Erythroblast (primary cell): ENCODE data around the gene REEP2.
"Not testable (repeated sequence)": the region's sequence is repeated elsewhere in the genome, so short reads cannot be mapped to it uniquely, and the experiment has no call there.

Experiments used
- DNase-seq, 2 experiments: peaks; one replicate each; lab custom pipeline; 2025; lab: John Stamatoyannopoulos, UW
- GATA1 ChIP-seq: IDR thresholded peaks from 2 replicates; pipeline ENCODE4 v1.6.1; 2011; ENCODE audit warnings: low read depth, mild to moderate bottlenecking, control low read depth, low read length, moderate library complexity
- POLR2A ChIP-seq: IDR thresholded peaks from 2 replicates; pipeline ENCODE4 v1.6.1; 2011; ENCODE audit warnings: mild to moderate bottlenecking, low read length

REEP2 gene, protein sequence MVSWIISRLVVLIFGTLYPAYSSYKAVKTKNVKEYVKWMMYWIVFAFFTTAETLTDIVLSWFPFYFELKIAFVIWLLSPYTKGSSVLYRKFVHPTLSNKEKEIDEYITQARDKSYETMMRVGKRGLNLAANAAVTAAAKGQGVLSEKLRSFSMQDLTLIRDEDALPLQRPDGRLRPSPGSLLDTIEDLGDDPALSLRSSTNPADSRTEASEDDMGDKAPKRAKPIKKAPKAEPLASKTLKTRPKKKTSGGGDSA

DNA sequence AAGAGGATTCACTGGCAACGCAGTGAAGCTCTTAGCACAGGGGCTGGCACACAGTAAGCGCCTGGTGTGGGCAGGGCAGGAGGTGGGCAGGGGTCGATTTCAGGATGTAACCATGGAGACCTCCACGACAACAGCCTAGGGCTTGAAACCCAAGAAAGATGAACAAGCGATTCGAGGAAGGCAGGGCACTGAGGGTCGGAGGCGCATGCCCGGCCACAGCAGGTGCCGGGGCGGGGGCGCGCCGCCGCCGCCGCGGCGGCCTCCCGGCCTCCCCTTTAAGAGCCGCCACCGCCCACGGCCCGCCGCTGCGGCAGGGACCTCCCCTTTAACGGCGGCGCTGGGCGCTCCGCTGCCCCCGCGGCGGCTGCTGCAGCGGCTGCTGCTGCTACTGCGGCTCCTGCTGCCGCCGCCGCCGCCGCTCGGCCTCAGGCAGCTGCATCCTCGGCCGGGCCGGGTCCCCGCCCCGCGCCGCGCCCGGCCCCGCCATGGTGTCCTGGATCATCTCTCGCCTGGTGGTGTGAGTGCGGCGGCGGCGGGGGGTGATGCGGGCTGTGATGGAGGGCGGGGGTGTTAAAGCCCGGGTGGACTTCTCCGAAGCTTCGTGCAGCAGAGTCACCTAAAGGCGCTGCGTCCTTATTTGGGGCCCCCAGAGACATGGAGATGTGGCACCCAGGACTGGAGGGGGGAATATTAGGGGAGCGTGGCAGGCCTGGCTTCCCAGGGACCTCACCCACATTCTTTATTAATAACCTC, at the start of gene REEP2:
Gene REEP2, plus strand, starts transcription at position 334 of the 753 bp plus-strand sequence. Its CDS starts 152 bp downstream, at position 486.
- no peak for TF ChIP-seq GATA1
- no peak for TF ChIP-seq POLR2A
- DNase-seq, result peak; percentile 74 to 79

DNA sequence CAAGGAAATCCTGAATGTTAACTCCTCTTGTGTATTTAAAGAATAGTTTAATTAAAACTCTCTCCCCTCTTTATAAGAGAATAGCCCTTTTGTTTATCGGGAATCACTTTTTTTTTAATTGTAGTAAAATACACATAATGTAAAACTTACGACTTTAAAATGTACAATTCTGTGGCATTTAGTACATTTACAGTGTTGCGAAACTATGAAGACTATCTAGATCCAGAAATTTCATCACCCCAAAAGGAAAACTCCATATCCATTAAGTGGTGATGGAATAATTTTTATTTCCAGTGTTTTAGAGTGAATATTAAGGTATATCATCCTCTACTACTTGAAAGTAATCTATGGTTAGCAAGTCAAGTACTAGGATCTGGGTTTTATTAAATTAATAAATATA, 49.5 kb upstream of the REEP2 start:
- DNase-seq, result no peak
- no peak for TF ChIP-seq GATA1
- no peak for TF ChIP-seq POLR2A

DNA sequence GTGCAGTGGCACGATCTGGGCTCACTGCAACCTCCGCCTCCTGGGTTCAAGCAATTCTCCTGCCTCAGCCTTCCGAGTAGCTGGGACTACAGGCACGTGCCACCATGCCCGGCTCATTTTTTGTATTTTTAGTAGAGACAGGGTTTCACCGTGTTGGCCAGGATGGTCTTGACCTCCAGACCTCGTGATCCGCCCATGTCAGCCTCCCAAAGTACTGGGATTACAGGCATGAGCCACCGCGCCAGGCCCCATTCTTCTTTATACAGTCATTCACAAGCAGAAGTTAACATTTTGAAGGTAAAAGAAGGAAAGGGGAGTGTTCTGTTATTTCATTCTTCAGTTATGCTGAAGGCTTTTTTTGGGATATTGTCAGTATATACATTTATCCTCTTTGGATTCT, 48.9 kb upstream of the REEP2 start:
- not testable (repeated sequence) for DNase-seq

DNA sequence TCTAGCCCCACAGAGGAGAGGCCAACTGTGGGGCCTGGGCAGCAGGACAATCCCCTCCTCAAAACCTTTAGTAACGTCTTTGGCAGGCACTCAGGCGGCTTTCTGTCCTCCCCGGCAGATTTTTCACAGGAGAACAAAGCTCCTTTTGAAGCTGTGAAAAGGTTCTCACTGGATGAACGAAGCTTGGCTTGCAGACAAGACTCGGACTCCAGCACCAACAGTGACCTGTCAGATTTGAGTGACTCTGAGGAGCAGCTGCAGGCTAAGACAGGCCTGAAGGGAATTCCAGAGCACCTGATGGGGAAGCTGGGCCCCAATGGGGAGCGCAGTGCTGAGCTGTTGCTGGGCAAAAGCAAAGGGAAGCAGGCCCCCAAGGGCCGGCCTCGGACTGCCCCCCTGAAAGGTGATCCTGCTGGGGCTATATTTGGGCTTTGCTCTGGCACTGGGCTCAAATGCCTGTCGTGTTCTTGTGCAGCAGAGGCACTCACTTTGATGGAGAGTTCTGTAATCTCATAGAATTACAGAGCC, 46.9 kb upstream of the REEP2 start:
- DNase-seq, result no peak
- no peak for TF ChIP-seq POLR2A
- TF ChIP-seq GATA1, result no peak

DNA sequence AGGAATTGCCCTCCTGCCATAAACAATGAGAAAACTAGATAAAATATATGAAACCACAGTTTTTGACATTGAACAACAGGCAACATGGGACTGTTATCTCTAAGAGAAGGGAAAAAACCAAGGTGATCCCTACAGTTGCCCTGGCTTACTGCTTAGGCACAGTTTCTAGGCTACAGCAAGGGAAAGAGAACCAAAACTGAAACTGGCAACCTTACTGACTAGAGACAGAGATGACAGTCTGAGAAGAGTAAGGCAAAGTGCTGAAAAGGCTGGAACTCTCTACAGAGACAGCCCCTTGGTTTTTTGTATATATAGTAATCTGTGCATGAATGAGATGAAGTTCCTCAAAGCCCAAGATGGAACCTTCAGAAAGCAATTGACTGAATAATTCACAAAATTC, 36.2 kb upstream of the REEP2 start:
- no peak for DNase-seq
- TF ChIP-seq POLR2A, result no peak
- no peak for TF ChIP-seq GATA1

DNA sequence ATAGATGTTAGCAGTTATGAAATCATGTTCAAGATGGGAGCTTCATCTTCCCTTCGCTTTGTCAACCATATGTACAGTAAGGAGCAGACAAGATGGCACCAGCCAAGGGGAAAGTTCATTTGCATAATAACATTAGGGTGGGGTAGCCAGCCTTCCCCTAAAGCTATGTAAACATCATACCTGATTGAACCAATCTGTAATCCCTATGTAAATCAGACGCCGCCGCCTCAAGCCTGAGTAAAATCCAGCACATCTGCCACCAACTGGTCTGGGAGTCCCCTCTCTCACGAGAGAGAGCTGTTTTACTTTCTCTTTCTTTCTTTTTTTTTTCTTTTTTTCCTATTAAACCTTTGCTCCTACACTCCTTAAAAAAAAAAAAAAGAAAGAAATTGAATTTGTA, 30.8 kb upstream of the REEP2 start:
- TF ChIP-seq POLR2A, result no peak
- TF ChIP-seq GATA1, result no peak
- DNase-seq, result no peak

DNA sequence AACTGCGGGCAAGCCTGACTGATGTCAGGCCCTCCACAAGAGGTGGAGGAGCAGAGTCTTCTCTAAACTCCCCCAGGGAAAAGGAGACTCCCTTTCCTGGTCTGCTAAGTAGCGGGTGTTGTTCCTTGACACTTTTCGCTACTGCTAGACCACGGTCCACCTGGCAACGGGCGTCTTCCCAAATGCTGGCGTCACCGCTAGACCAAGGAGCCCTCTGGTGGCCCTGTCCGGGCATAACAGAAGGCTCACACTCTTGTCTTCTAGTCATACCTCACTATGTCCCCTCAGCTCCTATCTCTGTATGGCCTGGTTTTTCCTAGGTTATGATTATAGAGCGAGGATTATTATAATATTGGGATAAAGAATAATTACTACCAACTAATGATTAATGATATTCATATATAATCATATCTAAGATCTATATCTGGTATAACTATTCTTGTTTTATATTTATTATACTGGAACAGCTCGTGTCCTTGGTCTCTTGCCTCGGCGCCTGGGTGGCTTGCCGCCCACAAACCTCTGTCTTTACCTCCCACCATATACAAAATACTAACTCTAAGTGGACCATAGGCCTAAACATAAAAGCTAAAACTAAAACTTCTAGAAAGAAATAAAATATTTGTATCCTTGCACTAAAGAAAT, 27.7 kb upstream of the REEP2 start:
- DNase-seq, result peak; percentile 49 to 63

DNA sequence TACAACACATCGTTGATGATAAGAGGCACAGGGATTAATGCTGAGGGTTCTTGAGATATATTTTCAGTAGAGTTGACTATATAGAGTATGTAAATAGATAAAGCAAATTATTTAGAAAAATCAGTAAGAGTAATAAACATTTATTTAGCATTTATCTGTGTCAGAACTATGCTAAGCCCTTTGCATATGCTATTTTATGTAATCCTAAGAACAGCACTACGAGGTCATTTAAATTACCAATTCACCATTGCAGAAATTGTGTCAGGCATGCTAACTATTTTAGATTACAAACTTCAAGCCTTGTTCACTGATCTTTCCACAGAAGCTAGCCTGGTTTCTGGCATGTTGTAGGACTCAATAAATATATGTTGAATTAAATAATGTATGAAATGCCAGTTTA, 20.4 kb upstream of the REEP2 start:
- TF ChIP-seq GATA1, result no peak
- TF ChIP-seq POLR2A, result no peak
- DNase-seq, result no peak

DNA sequence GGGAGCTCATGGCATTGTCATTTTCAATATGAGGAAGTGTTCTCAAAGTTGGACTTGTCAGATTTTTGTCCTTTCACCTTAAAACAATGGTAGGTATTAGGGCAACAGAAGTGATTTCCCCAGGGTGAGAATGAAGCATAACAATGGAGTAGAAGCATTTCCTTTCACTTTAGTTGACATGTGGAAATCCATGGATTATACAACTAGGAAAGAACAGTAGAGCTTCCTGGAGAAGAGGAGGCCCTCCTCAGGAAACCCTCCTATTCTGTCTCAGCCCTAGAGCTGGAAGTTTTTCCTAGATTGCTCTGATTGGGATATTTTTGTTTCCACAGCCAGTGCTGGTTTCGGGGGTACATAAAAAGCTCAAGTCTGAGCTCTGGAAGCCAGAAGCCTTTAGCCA, 13.8 kb upstream of the REEP2 start:
- TF ChIP-seq GATA1 (no peak), POLR2A (no peak)
- no peak for DNase-seq

DNA sequence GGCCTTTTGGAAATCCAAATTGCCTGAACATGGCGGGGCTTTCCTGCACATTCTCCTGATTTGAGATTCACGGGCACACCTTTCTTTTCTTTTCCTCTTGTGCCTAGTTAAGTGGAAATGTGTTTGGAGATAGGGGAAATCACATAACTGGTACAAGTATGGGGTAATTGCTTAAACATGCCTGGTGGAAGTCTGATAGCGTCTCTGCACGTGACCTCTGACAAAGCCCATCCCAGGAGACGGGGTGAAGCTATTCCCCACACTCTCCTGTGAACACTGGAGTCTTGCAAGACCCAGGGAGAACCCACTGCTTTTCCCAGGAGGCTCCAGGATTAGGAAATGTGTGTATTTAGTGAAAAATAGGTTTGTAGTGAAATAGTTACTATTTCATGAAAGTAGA, 2.9 kb upstream of the REEP2 start:
- no peak for TF ChIP-seq POLR2A
- DNase-seq, result no peak

DNA sequence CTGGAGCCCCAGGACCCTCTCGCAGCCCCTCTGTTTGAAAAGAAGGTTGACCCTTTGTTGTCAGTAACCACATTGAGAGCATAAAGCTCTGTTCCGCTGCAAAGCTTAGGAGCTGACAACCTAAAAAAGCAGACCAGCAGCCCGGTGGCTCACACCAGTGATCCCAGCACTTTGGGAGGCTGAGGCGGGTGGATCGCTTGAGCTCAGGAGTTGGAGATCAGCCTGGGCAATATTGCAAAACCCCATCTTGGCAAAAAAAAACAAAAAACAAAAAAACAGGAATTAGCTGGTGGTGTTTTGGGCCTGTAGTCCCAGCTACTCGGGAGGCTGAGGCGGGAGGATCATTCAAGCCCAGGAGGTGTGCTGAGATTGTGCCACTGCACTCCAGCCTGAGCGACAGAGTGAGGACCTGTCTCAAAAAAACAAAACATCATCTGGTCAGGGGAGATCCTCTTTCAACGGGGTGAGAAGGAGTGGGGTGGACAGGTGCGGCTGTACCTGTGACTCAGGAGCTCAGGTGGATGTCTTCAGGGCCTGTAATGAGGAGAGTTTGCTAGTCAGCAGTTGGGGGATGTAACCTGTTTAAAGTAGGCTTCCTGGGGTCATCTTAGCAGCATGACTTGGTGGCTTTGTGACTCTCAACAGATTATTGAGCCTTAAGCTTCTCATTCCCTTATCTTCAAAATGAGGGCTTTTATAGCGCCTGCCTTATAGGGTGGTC, 694 bp upstream of the REEP2 start:
- DNase-seq, result no peak
- no peak for TF ChIP-seq GATA1
- TF ChIP-seq POLR2A, result no peak

DNA sequence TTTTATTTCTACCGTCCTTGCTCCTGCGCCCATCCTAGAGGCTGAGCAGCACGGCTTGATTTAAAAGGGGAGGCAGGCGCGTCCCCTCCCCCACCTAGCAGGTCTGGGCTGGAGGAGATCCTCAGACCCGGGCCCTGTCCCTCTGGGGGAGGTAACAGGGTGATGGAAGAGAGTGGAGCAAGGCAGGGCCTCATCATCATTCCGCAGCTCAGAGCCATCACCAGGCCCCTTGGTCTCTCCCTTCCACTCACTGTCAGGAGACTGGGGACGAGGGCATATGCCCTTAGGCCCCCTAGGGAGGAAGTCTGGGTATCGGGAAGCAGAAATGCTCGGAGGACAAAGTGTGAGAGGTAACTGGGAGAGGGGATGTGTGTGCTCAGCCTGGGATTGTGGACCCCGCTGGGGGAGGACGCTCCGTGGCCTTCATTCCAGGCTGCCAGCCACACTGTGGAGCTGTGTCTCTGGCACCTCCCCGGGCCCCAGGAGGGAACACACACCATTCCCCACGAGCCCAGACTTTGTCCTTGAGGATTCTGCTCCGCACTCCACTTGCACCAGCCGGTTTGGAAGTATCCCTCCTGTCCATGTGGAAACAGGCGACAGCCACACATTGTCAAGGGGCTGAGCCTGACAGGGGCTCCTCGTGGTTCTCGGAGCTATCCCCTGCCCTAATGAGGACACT, 761 bp downstream of the REEP2 start:
- no peak for DNase-seq
- TF ChIP-seq GATA1, result no peak
- no peak for TF ChIP-seq POLR2A
